Neutrophil (primary cell): ENCODE measurements around the gene KRTAP5-4.
"Not testable (repeated sequence)": the region's sequence is repeated elsewhere in the genome, so short reads cannot be mapped to it uniquely, and the experiment has no call there.

Experiments
- H3K27ac ChIP-seq: fragments of 200-600 bp; sonication (generic); 2 replicates; pipeline ENCODE4 v1.5.1; 2016; ENCODE audit warnings: mild to moderate bottlenecking, moderate library complexity
- H3K27me3 ChIP-seq: fragments of 200-600 bp; sonication (generic); 2 replicates; pipeline ENCODE4 v1.6.0; 2016; ENCODE audit warnings: mild to moderate bottlenecking
- H3K36me3 ChIP-seq: fragments of 200-600 bp; sonication (generic); 2 replicates; pipeline ENCODE4 v1.5.1; 2017
- H3K4me1 ChIP-seq, 2 experiments: fragments of 200-600 bp in 1 of 2; sonication (generic) in 1 of 2; 1 replicate in 1 of 2; 2 replicates in 1 of 2; pipeline versions ENCODE4 v1.5.1 to v1.6.1; 2013 to 2016; ENCODE audit warnings: low read depth in 1 of 2, low read length in 1 of 2, mild to moderate bottlenecking in 1 of 2, moderate library complexity in 1 of 2; ENCODE audit not compliant: control insufficient read depth in 1 of 2, insufficient read depth in 1 of 2
- H3K4me3 ChIP-seq, 2 experiments: fragments of 200-600 bp in 1 of 2; sonication (generic) in 1 of 2; 1 replicate in 1 of 2; 2 replicates in 1 of 2; pipeline ENCODE4 v1.5.1; 2013 to 2016; ENCODE audit warnings: low read depth in 1 of 2, low read length in 1 of 2, mild to moderate bottlenecking in 1 of 2, moderate library complexity in 1 of 2
- H3K9me3 ChIP-seq: fragments of 200-600 bp; sonication (generic); 2 replicates; pipeline ENCODE4 v1.5.1; 2016
- CTCF ChIP-seq: fragments of 200-600 bp; sonication (generic); IDR thresholded peaks from 2 replicates; pipeline ENCODE4 v1.5.1; 2016; ENCODE audit warnings: antibody characterized with exemption

Gene KRTAP5-4

GRCh38 chr11:1604181-1604580 lies 17.8 kb downstream of the KRTAP5-4 start:
- Histone ChIP-seq H3K27me3 (peaks cover 81% of the 10 kb centered on the region), H3K9me3 (no peaks in the 10 kb centered on the region), H3K4me1 (no peaks in the 10 kb centered on the region), H3K27ac (no peak overlapping the region), H3K36me3 (no peaks in the 10 kb centered on the region), H3K4me3 (no peak overlapping the region)
- TF ChIP-seq CTCF: no peak

- Histone ChIP-seq H3K9me3 (no peaks in the 10 kb centered on the region), H3K27ac (no peak overlapping the region), H3K4me3 (no peak overlapping the region), H3K36me3 (no peaks in the 10 kb centered on the region), H3K4me1 (no peaks in the 10 kb centered on the region), H3K27me3 (peaks cover 84% of the 10 kb centered on the region)
- TF ChIP-seq CTCF: no peak
Measured at GRCh38 chr11:1603629-1604028, 18.3 kb downstream of the KRTAP5-4 start.

- not testable (repeated sequence) for H3K36me3 ChIP-seq, H3K27ac ChIP-seq, H3K4me3 ChIP-seq, H3K4me1 ChIP-seq, H3K9me3 ChIP-seq
- H3K27me3 ChIP-seq: peaks cover 84% of the 10 kb centered on the region
Measured at GRCh38 chr11:1601663-1602062, 20.3 kb downstream of the KRTAP5-4 start.

- Histone ChIP-seq H3K9me3 (no peaks in the 10 kb centered on the region), H3K4me3 (no peak overlapping the region), H3K36me3 (no peaks in the 10 kb centered on the region), H3K27me3 (peaks cover 84% of the 10 kb centered on the region), H3K4me1 (no peaks in the 10 kb centered on the region), H3K27ac (no peak overlapping the region)
- TF ChIP-seq CTCF: no peak
Measured at GRCh38 chr11:1600626-1601025, 21.3 kb downstream of the KRTAP5-4 start.

GRCh38 chr11:1598816-1599215 lies 23.1 kb downstream of the KRTAP5-4 start:
- H3K4me1 ChIP-seq: no peaks in the 10 kb centered on the region

GRCh38 chr11:1598406-1598805 lies 23.5 kb downstream of the KRTAP5-4 start:
- H3K36me3 ChIP-seq, H3K9me3 ChIP-seq, H3K27ac ChIP-seq, H3K4me3 ChIP-seq, H3K4me1 ChIP-seq: not testable (repeated sequence)
- H3K27me3 ChIP-seq: peaks cover 100% of the 10 kb centered on the region

More at GRCh38 chr11:1598816-1599215, 23.1 kb downstream of the KRTAP5-4 start:
- Histone ChIP-seq H3K4me3 (no peak overlapping the region), H3K36me3 (no peaks in the 10 kb centered on the region), H3K27me3 (peaks cover 97% of the 10 kb centered on the region), H3K27ac (no peak overlapping the region), H3K9me3 (no peaks in the 10 kb centered on the region)
- no peak for TF ChIP-seq CTCF

GRCh38 chr11:1597994-1598380 lies 24.0 kb downstream of the KRTAP5-4 start, which contains the start of gene KRTAP5-2:
Gene KRTAP5-2, minus strand, starts transcription at chr11:1598294. Its CDS starts 44 bp downstream, at chr11:1598250.
- Histone ChIP-seq H3K4me1 (no peaks in the 10 kb centered on the region), H3K36me3 (no peaks in the 10 kb centered on the region), H3K4me3 (no peak within 1 kb of the TSS), H3K27me3 (peaks cover 100% of the 10 kb centered on the region), H3K9me3 (no peaks in the 10 kb centered on the region), H3K27ac (no peak within 1 kb of the TSS)
- TF ChIP-seq CTCF: no peak
